Inflammatory macrophage (primary cell): ENCODE data around the gene ADARB2.
"Not testable (repeated sequence)": the region's sequence is repeated elsewhere in the genome, so short reads cannot be mapped to it uniquely, and the experiment has no call there.

Experiments
- DNase-seq, 2 donors: peaks; one replicate each; pipeline ENCODE4 v3.0.0-alpha.2; 2020 to 2022

ADARB2 gene

DNA sequence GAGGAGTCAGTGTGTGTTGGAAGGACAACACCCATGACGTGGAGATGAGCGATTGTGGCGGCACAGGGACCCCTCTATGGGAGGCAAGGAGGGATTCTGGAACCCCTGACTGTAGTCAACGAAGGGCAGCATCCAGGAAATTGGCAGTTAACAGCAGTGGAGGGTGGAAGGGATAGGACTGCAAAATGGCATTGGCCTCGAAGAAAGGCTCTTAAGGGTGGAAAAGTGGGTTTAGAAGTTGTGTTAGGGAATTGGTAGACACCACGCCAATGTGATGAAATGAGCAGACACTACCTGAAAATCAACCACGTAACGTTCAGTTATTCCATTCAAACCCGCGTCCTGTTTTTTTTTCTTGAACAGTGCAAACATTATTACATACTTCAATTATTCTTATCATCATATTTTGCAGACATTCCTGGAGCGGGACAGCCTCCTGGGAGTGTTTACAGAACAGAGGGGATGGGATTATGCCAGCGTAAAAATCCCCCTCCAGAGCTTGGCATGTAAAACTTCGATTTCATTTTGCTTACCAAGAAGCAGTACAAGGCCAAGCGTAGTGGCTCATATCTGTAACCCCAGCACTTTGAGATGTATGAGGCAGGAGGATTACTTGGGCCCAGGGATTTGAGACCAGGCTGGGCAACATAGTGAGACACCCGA is 409.0 kb downstream of the ADARB2 start:
- no peak for DNase-seq

DNA sequence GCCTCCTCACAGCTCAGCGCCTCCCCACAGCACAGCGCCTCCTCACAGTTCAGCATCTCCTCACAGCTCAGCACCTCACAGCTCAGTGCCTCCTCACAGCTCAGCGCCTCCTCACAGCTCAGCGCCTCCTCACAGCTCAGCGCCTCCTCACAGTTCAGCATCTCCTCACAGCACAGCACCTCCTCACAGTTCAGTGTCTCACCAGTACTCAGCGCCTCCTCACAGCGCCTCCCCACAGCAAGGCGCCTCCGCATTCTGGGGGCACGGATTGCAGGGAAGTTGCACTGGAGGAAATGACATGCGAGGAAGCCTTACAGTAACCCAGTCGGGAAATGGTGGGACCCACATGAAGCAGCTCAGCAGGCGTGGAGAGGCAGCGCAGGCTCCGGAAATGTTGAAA is 409.6 kb downstream of the ADARB2 start:
- no peak for DNase-seq

DNA sequence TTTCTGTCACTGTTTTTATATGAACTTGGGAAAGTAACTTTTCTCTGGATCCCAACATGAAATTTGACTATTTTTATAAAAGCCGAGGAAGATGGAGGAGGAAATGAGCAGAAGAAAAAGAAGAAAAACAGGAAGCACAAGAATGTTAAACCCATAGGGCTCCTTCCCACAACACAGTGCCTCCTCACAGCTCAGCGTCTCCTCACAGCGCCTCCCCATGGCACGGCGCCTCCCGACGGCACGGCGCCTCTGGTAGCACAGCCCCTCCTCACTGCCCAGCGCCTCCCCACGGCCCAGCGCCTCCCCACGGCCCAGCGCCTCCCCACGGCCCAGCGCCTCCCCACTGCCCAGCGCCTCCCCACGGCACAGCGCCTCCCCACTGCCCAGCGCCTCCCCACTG is 410.8 kb downstream of the ADARB2 start:
- not testable (repeated sequence) for DNase-seq

DNA sequence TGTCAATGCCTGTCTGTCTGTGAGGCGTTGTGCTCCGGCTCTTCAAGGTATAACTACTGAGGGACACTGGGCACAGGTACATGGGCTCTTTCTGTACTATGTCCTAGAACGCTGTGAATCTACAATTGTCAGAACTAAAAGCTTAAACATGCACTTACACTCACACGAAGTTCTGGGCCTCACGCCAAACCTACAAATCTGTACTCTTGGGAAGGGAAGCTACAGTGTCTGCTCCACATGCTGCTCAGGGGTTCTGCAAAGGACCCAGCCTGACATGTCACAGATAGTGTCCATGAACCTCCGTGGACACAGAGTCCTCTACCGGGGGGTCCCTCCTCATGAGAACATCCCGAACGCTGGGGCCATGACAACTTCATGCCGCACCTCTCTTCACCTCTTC is 412.4 kb downstream of the ADARB2 start:
- DNase-seq, result no peak

DNA sequence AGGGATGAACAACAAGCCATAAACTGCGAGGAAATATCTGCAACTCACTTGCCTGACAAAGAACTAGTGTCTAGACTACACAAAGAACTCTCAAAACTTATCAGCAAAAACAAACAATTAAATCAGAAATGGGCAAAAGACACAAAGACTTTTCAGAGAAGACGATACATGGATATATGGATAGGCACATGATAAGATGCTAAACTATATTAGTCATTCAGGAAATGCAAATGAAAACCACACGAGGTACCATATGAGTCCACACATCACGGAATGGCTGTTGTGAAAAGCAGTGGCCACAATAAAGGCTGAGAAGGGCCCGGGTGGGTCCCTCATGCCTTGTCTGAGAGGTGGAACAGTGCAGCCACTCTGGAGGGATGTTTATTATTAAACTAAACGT is 413.4 kb downstream of the ADARB2 start:
- DNase-seq, result no peak

DNA sequence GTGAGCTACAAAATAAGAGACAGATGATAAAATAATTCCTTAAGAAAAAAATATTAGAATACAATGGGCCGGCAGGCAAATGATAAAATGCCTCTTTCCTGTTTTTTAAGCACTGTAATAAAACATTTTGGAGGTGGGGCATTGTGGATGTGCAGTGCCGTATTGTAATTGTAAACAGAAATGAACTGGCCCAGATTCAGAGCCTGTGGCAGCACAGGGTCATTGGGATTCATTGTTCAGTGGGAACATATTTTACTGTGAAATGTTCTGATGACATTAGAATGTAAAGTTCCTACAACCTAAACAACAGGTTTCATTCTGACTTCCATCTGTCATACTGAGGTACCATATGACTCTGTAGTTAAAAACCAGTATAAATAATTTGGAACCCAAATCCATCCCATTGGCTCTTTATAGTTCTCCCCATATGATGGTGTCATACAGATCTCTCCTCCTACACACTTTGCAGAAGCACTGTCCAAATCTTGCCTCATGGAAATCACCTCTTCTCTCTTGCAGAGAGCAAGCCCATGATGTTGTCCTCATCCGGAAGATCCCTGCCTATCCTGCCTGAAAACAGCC is 416.5 kb downstream of the ADARB2 start:
- DNase-seq, result no peak

DNA sequence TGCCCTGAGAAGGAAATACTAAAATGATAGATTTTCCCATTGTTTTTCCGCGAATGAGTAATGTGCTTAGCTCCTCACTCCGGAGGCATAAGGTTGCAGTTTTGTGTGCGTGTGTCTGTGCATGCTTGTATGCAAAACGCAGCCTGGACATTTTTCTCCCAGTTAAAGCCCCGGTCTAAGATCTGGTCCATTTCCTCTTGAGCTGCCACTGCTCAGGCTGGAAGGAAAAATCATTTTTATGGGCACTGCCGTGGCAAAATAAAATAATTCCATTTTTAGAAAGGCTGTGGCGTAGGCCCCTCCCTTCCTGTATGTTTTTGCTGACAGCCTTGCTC is 420.5 kb downstream of the ADARB2 start:
- DNase-seq, result no peak

DNA sequence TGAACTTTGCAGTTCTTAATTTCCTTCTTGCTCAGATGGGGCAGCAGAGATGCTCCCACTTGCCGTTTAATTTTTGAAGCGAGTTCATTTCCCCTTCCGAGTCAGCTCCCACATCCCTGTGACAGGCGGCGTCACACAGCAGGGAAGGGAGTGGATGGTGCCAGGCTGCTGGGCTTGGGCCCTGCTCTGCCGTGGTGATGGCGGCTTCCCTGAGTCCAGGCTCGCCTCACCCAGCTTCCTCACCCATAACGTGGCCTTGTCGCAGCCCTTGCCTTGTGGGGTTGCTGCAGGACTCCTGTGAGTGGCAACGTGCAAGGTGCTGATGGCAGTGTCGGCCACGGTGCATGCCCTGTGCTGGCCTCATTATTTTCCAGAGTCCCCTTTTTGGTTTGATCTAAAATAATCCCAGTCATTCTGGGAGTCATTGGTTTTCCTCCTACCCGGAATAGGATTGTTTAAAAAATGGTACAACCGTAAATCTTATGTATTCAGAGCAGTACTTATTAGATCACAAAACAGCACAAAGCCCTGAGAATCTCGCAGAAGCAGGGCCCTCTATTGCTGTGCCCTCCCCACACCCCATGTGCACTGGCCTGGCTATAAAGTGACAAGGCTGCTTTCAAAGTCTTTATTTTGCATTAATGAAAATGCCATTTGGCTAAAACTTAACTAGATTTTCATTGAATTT is 421.1 kb downstream of the ADARB2 start:
- DNase-seq, result no peak

DNA sequence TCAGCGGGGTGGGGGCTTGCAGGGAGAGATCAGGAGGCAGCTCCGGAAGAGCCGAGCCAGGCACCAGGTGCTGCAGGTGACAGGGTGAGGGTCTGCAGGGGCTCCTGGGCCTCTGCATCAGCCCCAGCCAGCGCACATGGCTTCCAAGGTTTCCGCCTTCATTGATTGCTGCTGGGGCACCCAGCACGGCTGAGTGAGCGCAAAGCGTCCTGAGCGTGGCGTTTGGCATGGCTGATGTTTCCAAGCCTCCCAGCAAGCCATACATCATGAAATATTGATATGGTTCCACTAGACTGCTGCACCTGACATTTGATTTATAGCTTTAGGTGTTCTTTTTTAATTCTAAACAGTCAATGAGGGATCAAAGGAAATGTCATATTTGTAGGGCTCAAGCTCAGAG is 422.1 kb downstream of the ADARB2 start:
- no peak for DNase-seq

DNA sequence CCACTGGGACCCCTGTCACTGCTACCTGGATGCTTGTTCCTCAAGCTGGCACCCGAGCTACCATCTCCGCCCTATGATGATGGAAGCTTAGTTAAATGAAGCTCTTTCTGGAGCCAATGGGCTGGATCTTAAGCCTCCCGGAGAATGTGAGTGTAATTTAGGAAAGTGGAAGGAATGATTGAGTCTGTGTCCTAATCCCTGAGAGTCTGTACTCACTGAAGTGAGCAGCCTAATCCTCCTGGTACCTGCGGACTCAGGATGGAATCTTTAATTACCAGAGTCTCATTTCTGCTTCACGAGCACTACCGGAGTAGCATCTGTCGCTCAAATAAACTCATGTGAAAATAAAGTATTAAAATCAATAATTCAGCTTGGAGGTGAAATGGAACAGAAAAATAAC is 425.6 kb downstream of the ADARB2 start:
- no peak for DNase-seq

DNA sequence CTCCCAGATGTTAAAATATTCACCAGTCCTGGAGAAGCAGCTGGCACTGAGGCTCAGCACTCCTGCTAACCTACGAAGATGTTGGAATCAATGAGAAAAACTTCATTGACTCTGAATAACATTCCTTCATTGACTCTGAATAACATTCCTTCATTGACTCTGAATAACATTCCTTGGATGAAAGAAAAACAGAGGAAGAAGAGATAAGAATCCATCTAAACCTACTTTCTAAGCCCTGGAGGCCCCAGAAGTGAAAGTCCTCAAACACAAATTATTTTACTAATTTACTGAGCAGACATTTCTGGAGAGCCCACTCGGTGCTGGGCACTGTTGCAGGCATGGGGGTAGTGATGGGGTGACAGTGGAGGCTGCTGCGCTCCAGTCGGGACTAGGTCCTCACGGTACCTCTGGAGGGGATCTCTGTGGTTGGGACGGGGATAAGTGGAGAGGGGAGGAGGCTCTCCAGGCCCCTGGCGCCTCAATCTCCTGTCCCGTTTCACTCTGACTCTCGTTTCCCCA is 427.0 kb downstream of the ADARB2 start:
- DNase-seq, result no peak

DNA sequence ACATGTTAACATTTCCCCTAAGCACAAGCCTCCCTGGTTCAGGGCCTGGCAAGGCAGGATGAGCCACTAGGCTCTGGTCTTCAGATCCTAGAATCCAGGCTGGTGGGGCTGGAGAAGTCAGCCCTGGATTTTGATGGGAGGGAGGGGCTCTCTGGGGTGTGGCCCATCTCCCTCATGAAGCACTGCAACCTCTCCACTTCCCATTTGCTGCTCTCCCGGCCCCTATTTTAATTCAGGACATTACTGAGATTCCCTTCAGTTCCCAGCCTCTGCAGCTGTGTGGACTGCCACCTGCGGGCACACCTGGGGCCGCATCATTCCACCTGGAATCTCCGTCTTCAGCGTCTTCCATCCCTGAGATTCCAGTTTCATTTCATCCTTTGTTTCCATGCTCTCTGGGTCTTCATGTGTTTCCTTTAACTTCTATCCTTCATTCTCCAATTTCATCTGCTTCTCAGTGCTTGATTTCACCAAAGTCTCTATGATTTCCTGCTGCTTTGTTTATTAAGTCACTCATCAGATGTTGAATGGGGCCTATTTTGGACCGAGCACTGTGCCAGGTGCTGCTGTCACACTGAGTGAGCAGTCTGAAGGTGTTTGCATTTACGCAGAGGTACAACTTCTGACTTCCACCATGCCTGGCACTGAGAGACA is 427.6 kb downstream of the ADARB2 start:
- no peak for DNase-seq

DNA sequence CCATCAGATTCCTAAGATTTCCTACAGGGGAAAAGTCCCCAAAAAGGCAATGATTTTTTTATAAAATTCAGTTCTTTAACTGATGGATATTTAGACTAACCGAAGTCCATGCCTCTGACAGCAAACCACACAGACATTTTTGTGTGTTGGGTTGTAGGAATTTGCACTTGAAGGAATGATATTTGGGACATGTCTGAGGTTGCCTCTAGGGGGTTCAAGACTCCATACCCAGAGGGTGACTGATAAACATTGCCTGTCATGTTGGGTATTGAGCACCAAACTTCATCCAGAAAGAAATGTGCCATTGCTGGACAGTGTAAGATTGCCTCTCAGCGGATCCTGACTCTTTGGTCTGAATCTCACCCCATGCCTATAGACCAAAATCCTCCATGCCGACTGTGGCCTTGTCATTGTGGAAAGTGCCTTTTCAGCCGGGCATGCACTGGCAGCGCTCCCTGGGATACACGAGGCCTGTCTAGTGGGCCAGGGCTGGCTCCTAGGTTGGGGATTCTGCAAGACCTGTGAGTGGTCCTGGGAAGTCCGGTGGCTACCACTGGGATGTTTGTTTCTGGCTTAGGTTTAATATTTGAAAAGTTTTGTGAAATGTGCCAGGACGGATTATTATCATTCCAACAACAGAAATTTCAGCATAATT is 428.2 kb downstream of the ADARB2 start:
- no peak for DNase-seq

DNA sequence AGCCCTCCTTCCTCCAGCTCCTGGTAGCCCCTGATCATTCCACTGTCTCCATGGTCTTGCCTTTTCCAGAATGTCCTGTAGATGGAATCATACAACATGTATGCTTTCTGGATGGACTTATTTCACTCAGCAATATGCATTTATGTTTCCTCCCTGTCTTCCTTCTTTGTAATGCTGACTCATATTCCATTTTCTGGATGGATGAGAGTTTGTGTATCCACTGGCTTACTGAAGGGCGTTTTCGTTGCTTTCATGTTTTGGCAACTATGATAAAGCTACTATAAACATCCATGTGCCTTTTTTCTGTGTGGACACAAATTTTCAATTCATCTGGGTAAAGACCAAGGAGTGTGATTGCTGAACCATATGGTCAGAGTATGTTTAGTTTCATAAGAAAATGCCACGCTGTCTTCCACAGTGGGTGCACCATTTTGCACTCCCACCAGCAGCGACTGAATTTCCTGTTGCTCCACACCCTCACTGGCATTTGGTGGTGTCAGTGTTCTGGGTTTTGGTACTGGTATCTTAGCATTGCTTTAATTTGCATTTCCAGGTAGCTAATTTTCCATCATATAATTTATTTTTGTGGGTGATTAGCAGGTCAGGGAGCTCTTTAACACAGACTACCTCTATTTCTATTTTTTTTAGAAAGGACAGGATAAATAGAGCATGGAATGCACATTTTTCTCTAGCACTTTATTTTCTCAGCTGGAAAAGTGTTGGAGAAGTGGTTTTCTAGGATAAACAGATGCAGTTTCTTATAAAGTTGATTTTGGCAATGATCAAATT is 429.0 kb downstream of the ADARB2 start:
- no peak for DNase-seq

DNA sequence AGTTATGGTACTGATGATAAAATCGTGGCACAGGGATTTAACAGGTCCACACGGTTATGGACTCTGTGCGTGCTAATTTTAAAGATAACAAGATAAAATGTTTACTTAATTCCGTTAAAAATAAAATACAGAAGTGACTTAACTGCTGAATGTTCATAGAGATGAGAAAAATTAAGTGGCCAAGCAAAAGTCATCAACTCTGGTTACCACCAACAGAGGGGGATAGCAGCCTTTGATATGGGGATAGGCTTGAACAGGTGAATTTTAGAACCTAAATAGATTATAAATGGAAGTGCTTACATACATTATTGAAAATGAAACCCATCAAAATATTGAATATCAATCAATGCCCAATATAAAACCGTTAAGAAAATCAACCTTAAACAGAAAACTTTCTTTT is 436.2 kb downstream of the ADARB2 start:
- DNase-seq, result no peak

DNA sequence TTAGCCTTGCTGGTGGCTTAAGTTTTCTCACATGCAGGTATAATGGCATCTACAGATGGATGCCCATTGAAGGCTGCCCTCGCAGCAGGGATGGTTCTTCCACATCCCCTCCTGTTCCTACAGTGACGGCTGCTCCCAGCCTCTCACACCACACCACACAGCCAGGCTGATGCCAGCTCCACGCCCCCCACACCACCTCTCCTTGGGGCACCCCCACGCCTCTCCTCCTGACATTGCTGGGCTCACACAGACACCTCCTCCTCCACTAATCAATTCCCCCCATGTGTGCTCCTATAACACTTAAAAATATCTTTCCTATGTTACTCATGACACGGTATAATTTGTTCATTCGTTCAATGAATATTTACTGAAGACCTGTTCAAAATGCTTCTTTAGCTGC is 437.1 kb downstream of the ADARB2 start:
- no peak for DNase-seq

DNA sequence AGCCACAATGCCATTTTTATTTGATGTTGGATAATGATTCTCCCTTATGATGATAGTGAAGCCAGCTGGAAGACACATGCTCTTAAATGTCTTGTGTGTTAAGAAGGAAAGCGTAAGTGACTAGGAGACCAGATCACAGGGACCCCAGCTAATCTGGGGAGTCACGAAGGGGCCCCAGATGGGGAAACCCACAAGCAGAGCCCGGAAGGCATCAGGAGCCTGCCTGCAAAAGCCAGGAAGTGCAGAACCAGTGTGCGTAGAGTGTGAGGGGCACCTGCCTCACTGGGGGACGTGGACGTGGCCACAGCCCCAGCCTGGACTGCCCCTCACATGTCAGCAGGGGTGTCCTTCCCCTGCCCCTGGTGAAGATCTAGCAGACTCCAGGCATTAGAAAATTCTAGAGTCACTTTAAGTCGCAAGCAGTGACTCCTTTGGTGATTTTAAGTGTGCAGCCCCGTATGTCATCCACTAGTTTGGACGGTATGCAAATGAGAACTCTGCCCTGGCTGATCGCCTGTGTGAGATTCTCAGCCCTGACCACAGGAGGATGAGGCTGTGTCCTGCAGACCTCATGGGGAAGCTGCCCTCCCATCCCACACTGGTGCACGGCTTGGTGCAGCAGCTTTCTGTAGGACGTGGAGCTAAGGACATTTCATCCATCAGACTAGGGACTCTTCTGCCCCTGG is 438.1 kb downstream of the ADARB2 start:
- no peak for DNase-seq

DNA sequence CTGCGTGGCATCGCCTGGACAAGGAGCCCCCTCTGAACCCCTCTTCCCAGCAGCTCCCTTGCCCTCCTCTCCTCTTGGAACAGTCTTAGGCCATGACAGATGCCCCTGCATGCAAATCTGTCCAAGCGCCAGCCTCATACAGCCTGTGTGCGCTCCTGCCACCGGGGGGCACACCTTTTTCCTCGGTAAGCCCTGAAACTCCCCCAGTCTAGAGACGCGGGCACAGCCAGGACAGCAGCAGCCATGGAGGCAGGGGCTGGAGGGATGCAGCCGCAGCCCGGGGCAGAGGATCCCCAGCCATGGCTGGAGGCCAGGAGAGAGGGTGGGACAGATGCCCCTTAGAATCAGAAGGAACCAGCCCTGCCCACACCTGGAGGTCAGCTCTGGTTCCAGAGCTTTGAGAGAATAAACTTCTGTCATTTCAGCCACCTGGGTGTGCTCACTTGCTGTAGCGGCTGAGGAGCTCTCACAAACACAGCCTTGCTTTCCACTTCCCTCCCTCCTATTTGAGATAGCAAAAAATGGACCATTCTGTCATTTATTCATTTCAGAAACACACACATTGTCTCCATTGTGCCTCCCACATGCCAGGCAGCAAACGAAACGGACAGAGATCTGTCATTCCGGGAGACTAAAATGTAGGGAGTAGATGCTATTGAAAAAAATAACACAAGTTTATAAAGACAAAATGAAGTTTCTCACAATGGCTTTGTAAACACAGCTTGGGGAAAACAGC is 439.6 kb downstream of the ADARB2 start:
- DNase-seq, result no peak

DNA sequence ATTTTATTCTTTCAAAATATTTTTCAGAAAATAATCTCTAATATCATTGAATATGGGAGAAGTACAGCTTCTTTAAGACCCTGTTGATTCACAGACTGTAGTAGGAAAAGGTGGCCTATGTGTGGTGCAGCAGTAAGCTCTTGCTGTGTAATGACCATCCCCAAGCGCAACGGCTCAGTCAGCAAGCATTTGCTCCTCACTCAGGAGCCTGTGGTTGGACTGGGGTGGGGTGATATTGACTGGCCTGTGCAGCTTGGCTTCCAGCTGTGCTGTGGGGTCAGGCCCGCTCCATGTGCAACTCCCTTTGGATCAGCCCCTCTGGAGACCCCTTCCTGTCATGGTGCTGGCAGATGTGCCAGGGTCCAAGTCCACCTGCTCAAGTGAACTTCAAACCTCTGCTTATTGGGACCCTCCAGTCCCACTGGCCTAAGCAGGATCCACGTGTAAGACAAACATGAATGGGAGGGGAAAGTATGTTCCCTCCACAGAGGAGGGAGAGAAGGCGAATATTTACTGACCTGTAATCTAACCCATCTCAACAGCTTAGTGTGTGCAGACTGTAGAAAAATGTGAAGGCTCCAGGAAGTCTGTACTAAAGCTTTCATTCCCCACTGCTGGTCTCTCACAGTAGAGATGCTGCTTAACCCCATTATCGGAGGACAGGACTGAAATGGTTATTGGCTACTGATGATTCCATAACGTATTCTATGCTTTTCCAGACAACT is 441.4 kb downstream of the ADARB2 start:
- DNase-seq, result no peak

DNA sequence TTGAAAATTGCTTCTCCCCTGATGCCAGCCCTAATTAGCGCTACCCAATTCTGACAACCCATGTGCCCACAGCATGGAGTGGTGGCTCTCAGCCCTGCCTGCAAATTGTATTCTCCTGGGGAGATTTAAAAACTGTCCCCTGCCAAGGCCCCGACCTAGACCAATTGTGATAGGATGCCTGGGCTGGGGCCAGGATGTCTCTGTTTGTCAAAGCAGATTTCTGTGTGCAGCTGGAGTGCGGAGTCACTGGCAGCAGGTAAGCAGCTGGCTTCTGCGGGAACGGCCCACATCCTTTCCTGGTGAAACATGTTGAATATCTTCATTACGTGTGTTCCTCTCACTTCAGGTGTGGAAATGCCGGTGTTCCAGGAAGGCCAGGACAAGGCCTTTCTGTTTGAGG is 442.6 kb downstream of the ADARB2 start:
- DNase-seq, result no peak
